ENCODE results near the gene NKD2. TPM values are rescaled to one million over a fixed set of nuclear protein-coding genes. Genes with fewer than 3 reads are reported as not detected.

Gene NKD2
- total and polyA plus RNA-seq, 2 experiments from 2014 or later: 1.4 to 9.1 TPM

GRCh38 chr5:1029282-1029944, 20.8 kb downstream of the NKD2 start:
- no peaks in the 10 kb centered on the region for H4K20me1 ChIP-seq (ENCODE audit: insufficient read depth, poor library complexity, severe bottlenecking)
- H3K4me1 ChIP-seq (ENCODE audit: insufficient read depth): peaks cover 5% of the 10 kb centered on the region
- no peaks in the 10 kb centered on the region for H3K9me2 ChIP-seq (replicated peaks; ENCODE audit: insufficient read depth)
- H3K4me2 ChIP-seq: no peak overlapping the region
- H3K4me3 ChIP-seq: no peak overlapping the region
- no peaks in the 10 kb centered on the region for H3K36me3 ChIP-seq (replicated peaks; ENCODE audit: insufficient read depth, low read depth)
- no peaks in the 10 kb centered on the region for H3K9me3 ChIP-seq (ENCODE audit: low read depth)
- no peak overlapping the region for H3K27ac ChIP-seq
- H3K79me2 ChIP-seq: no peaks in the 10 kb centered on the region
- no peak overlapping the region for H2AFZ ChIP-seq
- no peak for TF ChIP-seq CTCF (IDR thresholded peaks at IDR 0.05; ENCODE audit: poor library complexity)
- TF ChIP-seq EZH2phosphoT487 (IDR thresholded peaks at IDR 0.05; ENCODE audit: low read depth, severe bottlenecking, unreplicated experiment): no peak
- no peak for TF ChIP-seq EZH2 (IDR thresholded peaks at IDR 0.05; ENCODE audit: borderline replicate concordance)
- 77% methylated on average over 24 of the region's 24 CpGs for WGBS (ENCODE audit: low lambda C conversion rate, missing lambda C conversion rate)
- DNase-seq (ENCODE audit: low spot score): no peak
- H3K27me3 ChIP-seq: no peaks in the 10 kb centered on the region

GRCh38 chr5:1029945-1030625, 21.5 kb downstream of the NKD2 start:
- Histone ChIP-seq H3K4me1 (ENCODE audit: insufficient read depth) (peaks cover 5% of the 10 kb centered on the region), H4K20me1 (ENCODE audit: insufficient read depth, poor library complexity, severe bottlenecking) (no peaks in the 10 kb centered on the region), H3K79me2 (no peaks in the 10 kb centered on the region), H2AFZ (no peak overlapping the region), H3K4me2 (no peak overlapping the region), H3K27me3 (no peaks in the 10 kb centered on the region), H3K4me3 (no peak overlapping the region), H3K9me2 (replicated peaks; ENCODE audit: insufficient read depth) (no peaks in the 10 kb centered on the region), H3K9me3 (ENCODE audit: low read depth) (no peaks in the 10 kb centered on the region), H3K36me3 (replicated peaks; ENCODE audit: insufficient read depth, low read depth) (no peaks in the 10 kb centered on the region), H3K27ac (no peak overlapping the region)
- 87% methylated on average over 8 of the region's 10 CpGs for WGBS (ENCODE audit: low lambda C conversion rate, missing lambda C conversion rate)
- TF ChIP-seq CTCF (IDR thresholded peaks at IDR 0.05; ENCODE audit: poor library complexity) (no peak), EZH2phosphoT487 (IDR thresholded peaks at IDR 0.05; ENCODE audit: low read depth, severe bottlenecking, unreplicated experiment) (no peak), EZH2 (IDR thresholded peaks at IDR 0.05; ENCODE audit: borderline replicate concordance) (no peak)
- DNase-seq (ENCODE audit: low spot score): no peak

- Histone ChIP-seq H3K36me3 (replicated peaks; ENCODE audit: insufficient read depth, low read depth) (no peaks in the 10 kb centered on the region), H3K27me3 (no peaks in the 10 kb centered on the region), H3K4me3 (no peak overlapping the region), H2AFZ (no peak overlapping the region), H3K9me2 (replicated peaks; ENCODE audit: insufficient read depth) (no peaks in the 10 kb centered on the region), H3K9me3 (ENCODE audit: low read depth) (no peaks in the 10 kb centered on the region), H3K27ac (no peak overlapping the region), H3K79me2 (no peaks in the 10 kb centered on the region), H4K20me1 (ENCODE audit: insufficient read depth, poor library complexity, severe bottlenecking) (no peaks in the 10 kb centered on the region), H3K4me2 (no peak overlapping the region), H3K4me1 (ENCODE audit: insufficient read depth) (peaks cover 5% of the 10 kb centered on the region)
- no peak for DNase-seq (ENCODE audit: low spot score)
- no peak for TF ChIP-seq EZH2phosphoT487 (IDR thresholded peaks at IDR 0.05; ENCODE audit: low read depth, severe bottlenecking, unreplicated experiment)
- TF ChIP-seq EZH2 (IDR thresholded peaks at IDR 0.05; ENCODE audit: borderline replicate concordance): no peak
- WGBS (ENCODE audit: low lambda C conversion rate, missing lambda C conversion rate): 90% methylated on average over 10 of the region's 10 CpGs
These were observed 22.2 kb downstream of the NKD2 start for GRCh38 chr5:1030801-1031271.

- no peaks in the 10 kb centered on the region for H3K36me3 ChIP-seq (replicated peaks; ENCODE audit: insufficient read depth, low read depth)
These were observed 22.8 kb downstream of the NKD2 start for GRCh38 chr5:1031306-1031959.

More at GRCh38 chr5:1031306-1031959, 22.8 kb downstream of the NKD2 start:
- no peaks in the 10 kb centered on the region for H3K27me3 ChIP-seq
- H3K4me3 ChIP-seq: no peak overlapping the region
- no peak overlapping the region for H2AFZ ChIP-seq
- no peak overlapping the region for H3K4me2 ChIP-seq
- no peak for DNase-seq (ENCODE audit: low spot score)
- no peaks in the 10 kb centered on the region for H4K20me1 ChIP-seq (ENCODE audit: insufficient read depth, poor library complexity, severe bottlenecking)
- no peaks in the 10 kb centered on the region for H3K9me3 ChIP-seq (ENCODE audit: low read depth)
- peaks cover 5% of the 10 kb centered on the region for H3K4me1 ChIP-seq (ENCODE audit: insufficient read depth)
- no peaks in the 10 kb centered on the region for H3K79me2 ChIP-seq
- TF ChIP-seq EZH2phosphoT487 (IDR thresholded peaks at IDR 0.05; ENCODE audit: low read depth, severe bottlenecking, unreplicated experiment) (no peak), EZH2 (IDR thresholded peaks at IDR 0.05; ENCODE audit: borderline replicate concordance) (no peak), CTCF (IDR thresholded peaks at IDR 0.05; ENCODE audit: poor library complexity) (no peak)
- H3K9me2 ChIP-seq (replicated peaks; ENCODE audit: insufficient read depth): no peaks in the 10 kb centered on the region
- H3K27ac ChIP-seq: no peak overlapping the region
- 86% methylated on average over 19 of the region's 19 CpGs for WGBS (ENCODE audit: low lambda C conversion rate, missing lambda C conversion rate)
